ENCODE results near the gene C18orf32. TPM values are rescaled to one million over a fixed set of nuclear protein-coding genes. Genes with fewer than 3 reads are reported as not detected.

Gene C18orf32
- total and polyA plus RNA-seq, 2 of the 8 experiments (the other 6 are each of a cell fraction or from before 2014, with no cell fraction given), result 17.3 to 20.1 TPM

DNA sequence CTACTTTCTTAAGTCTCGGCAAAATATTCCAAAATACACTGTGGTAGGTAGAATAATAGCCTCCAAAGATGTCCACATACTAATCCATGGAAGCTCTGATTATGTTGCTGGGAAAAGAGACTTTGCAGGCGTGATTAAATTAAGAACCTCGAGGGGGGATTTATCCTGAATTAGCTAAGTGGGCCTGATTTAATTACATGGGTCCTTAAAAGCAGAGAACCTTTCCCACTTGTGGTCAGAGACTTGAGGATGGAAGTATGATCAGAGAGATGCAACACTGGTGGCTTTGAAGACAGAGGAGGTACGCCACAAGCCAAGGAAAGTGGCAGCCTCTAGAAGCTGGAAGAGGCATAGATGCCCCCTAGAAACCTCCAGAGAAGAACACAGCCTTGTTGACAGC is 29.4 kb downstream of the C18orf32 start (continued):
- no peak for TF ChIP-seq FOSL1 (IDR thresholded peaks at IDR 0.05; ENCODE audit: insufficient read depth, low read depth, low read length)
- no peak for TF ChIP-seq JUN (IDR thresholded peaks at IDR 0.05; ENCODE audit: low read depth, low read length)
- no peak for TF ChIP-seq RXRA (IDR thresholded peaks at IDR 0.05; ENCODE audit: insufficient read depth, low read depth, low read length)
- TF ChIP-seq CHD2 (IDR thresholded peaks at IDR 0.05; ENCODE audit: low read length), result no peak
- TF ChIP-seq YY1 (IDR thresholded peaks at IDR 0.05; ENCODE audit: low read depth, low read length), result no peak
- TF ChIP-seq, protein P1, sequence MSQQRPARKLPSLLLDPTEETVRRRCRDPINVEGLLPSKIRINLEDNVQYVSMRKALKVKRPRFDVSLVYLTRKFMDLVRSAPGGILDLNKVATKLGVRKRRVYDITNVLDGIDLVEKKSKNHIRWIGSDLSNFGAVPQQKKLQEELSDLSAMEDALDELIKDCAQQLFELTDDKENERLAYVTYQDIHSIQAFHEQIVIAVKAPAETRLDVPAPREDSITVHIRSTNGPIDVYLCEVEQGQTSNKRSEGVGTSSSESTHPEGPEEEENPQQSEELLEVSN (IDR thresholded peaks at IDR 0.05), result no peak
